SK-N-SH treated with all-trans-retinoic acid at 6 μM for 48 hours (cell line): ENCODE data around the gene GRIK1.
A peak's percentile ranks its signal among the peaks of the same experiment; 100 is the strongest.

Source experiments
- ATAC-seq: fragments of 200-7000 bp; cut with Tn5 transposase; 3 replicates; pipeline ENCODE4 v1.9.1; 2020; ENCODE audit warnings: mild to moderate bottlenecking, moderate library complexity
- ARNTL ChIP-seq: fragments of 450-650 bp; formaldehyde crosslinking; IDR thresholded peaks from 2 replicates; pipeline ENCODE4 v1.5.0; 2020; ENCODE audit warnings: low read depth, mild to moderate bottlenecking, moderate library complexity, borderline replicate concordance
- BACH2 ChIP-seq: fragments of 250-450 bp; sonication (Bioruptor Pico); IDR thresholded peaks from 2 replicates; pipeline ENCODE4 v1.9.0; 2021; ENCODE audit warnings: mild to moderate bottlenecking, borderline replicate concordance
- CREB5 ChIP-seq: fragments of 250-450 bp; sonication (Bioruptor Pico); IDR thresholded peaks from 2 replicates; pipeline ENCODE4 v1.5.1; 2020; ENCODE audit warnings: low read depth, mild to moderate bottlenecking, moderate library complexity
- CSDC2 ChIP-seq: fragments of 250-450 bp; sonication (Bioruptor Pico); IDR thresholded peaks from 2 replicates; pipeline ENCODE4 v1.5.0; 2020; ENCODE audit warnings: mild to moderate bottlenecking, moderate library complexity
- CSRNP3 ChIP-seq: fragments of 250-450 bp; sonication (Bioruptor Pico); IDR thresholded peaks from 2 replicates; pipeline ENCODE4 v1.5.1; 2021; ENCODE audit warnings: mild to moderate bottlenecking, moderate library complexity
- ESRRG ChIP-seq: fragments of 250-450 bp; sonication (Bioruptor Pico); IDR thresholded peaks from 2 replicates; pipeline ENCODE4 v1.6.1; 2021; ENCODE audit warnings: mild to moderate bottlenecking
- GLIS3 ChIP-seq: fragments of 250-450 bp; sonication (Bioruptor Pico); IDR thresholded peaks from 2 replicates; pipeline ENCODE4 v1.5.0; 2020; ENCODE audit warnings: mild to moderate bottlenecking, moderate library complexity
- ISL1 ChIP-seq: fragments of 250-450 bp; sonication (Bioruptor Pico); IDR thresholded peaks from 2 replicates; pipeline ENCODE4 v2.1.2; 2022; ENCODE audit warnings: mild to moderate bottlenecking, moderate library complexity
- OSR1 ChIP-seq: fragments of 250-450 bp; sonication (Bioruptor Pico); IDR thresholded peaks from 2 replicates; pipeline ENCODE4 v1.8.0; 2022; ENCODE audit warnings: moderate library complexity, mild to moderate bottlenecking, inconsistent platforms
- PPARA ChIP-seq: fragments of 250-450 bp; sonication (Bioruptor Pico); IDR thresholded peaks from 2 replicates; pipeline ENCODE4 v1.5.0; 2020; ENCODE audit warnings: mild to moderate bottlenecking, borderline replicate concordance
- RARB ChIP-seq: fragments of 250-450 bp; sonication (Bioruptor Pico); IDR thresholded peaks from 2 replicates; pipeline ENCODE4 v1.8.0; 2021; ENCODE audit warnings: mild to moderate bottlenecking, moderate library complexity
- SNAI2 ChIP-seq: fragments of 250-450 bp; sonication (Bioruptor Pico); IDR thresholded peaks from 2 replicates; pipeline ENCODE4 v1.5.0; 2020; ENCODE audit warnings: mild to moderate bottlenecking, moderate library complexity
- TCF4 ChIP-seq: fragments of 250-450 bp; sonication (Bioruptor Pico); IDR thresholded peaks from 2 replicates; pipeline ENCODE4 v1.8.0; 2021; ENCODE audit warnings: mild to moderate bottlenecking, moderate library complexity, borderline replicate concordance
- TSHZ2 ChIP-seq: fragments of 250-450 bp; sonication (Bioruptor Pico); IDR thresholded peaks from 2 replicates; pipeline ENCODE4 v1.5.0; 2020; ENCODE audit warnings: mild to moderate bottlenecking, moderate library complexity
- ZC3H10 ChIP-seq: fragments of 250-450 bp; sonication (Bioruptor Pico); IDR thresholded peaks from 2 replicates; pipeline ENCODE4 v1.5.1; 2021; ENCODE audit warnings: mild to moderate bottlenecking, moderate library complexity
- ZFP30 ChIP-seq: fragments of 450-650 bp; formaldehyde crosslinking; IDR thresholded peaks from 2 replicates; pipeline ENCODE4 v1.5.0; 2022; ENCODE audit warnings: mild to moderate bottlenecking, moderate library complexity
- ZNF565 ChIP-seq: fragments of 450-650 bp; formaldehyde crosslinking; conservative IDR thresholded peaks from 2 replicates; pipeline ENCODE4 v1.5.0; 2020; ENCODE audit warnings: low read depth, mild to moderate bottlenecking, moderate library complexity
- ZNF8 ChIP-seq: fragments of 450-650 bp; formaldehyde crosslinking; IDR thresholded peaks from 2 replicates; pipeline ENCODE4 v1.5.0; 2020; ENCODE audit warnings: mild to moderate bottlenecking, moderate library complexity
- TF ChIP-seq, protein P1 (sequence below): fragments of 250-450 bp; sonication (Bioruptor Pico); IDR thresholded peaks from 2 replicates; pipeline ENCODE4 v1.8.0; 2020; ENCODE audit warnings: mild to moderate bottlenecking, moderate library complexity, borderline replicate concordance
- TF ChIP-seq, protein P2 (sequence below): fragments of 250-450 bp; sonication (Bioruptor Pico); IDR thresholded peaks from 2 replicates; pipeline ENCODE4 v1.8.0; 2021; ENCODE audit warnings: low read depth, mild to moderate bottlenecking, moderate library complexity, borderline replicate concordance

GRIK1 gene

DNA sequence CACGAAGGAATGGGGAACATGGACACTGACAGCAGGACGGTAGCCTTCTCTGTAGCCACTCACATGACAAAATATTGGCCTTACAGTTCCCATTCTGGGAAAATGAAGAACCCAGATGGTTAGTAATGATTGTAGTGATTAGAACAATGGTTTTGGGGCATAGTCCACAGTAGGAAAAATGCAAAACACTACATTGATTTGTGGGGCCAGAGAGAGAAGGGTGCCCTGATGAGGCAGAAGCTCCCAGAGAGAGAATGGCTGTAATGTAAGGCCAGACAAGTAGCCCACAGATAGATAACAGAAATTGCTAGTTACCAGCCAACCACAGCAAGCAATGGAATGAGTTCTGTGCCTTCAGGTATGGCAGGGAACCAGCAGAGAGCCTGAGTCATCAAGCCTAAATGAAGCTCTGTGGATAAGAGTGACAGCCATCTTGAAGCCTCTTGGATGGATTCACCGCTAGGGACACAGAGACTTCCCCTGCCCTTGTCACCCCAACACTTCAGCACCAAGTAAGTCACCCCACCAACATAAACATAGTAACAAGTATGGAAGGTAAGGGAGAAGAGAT, 435.0 kb downstream of the GRIK1 start:
- TF ChIP-seq ESRRG (CRISPR knock-in tag) (no peak), ZNF8 (CRISPR knock-in tag) (no peak), CREB5 (CRISPR knock-in tag) (no peak), OSR1 (CRISPR knock-in tag) (no peak), ARNTL (CRISPR knock-in tag) (no peak), SNAI2 (no peak), TCF4 (no peak), PPARA (no peak), ISL1 (CRISPR knock-in tag) (no peak), ZFP30 (CRISPR knock-in tag) (no peak), CSDC2 (CRISPR knock-in tag) (no peak), BACH2 (no peak), RARB (CRISPR knock-in tag) (no peak), TSHZ2 (CRISPR knock-in tag) (no peak), ZC3H10 (CRISPR knock-in tag) (no peak)
- TF ChIP-seq, protein P1, sequence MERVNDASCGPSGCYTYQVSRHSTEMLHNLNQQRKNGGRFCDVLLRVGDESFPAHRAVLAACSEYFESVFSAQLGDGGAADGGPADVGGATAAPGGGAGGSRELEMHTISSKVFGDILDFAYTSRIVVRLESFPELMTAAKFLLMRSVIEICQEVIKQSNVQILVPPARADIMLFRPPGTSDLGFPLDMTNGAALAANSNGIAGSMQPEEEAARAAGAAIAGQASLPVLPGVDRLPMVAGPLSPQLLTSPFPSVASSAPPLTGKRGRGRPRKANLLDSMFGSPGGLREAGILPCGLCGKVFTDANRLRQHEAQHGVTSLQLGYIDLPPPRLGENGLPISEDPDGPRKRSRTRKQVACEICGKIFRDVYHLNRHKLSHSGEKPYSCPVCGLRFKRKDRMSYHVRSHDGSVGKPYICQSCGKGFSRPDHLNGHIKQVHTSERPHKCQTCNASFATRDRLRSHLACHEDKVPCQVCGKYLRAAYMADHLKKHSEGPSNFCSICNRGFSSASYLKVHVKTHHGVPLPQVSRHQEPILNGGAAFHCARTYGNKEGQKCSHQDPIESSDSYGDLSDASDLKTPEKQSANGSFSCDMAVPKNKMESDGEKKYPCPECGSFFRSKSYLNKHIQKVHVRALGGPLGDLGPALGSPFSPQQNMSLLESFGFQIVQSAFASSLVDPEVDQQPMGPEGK (CRISPR knock-in tag), result no peak
- TF ChIP-seq, protein P2, sequence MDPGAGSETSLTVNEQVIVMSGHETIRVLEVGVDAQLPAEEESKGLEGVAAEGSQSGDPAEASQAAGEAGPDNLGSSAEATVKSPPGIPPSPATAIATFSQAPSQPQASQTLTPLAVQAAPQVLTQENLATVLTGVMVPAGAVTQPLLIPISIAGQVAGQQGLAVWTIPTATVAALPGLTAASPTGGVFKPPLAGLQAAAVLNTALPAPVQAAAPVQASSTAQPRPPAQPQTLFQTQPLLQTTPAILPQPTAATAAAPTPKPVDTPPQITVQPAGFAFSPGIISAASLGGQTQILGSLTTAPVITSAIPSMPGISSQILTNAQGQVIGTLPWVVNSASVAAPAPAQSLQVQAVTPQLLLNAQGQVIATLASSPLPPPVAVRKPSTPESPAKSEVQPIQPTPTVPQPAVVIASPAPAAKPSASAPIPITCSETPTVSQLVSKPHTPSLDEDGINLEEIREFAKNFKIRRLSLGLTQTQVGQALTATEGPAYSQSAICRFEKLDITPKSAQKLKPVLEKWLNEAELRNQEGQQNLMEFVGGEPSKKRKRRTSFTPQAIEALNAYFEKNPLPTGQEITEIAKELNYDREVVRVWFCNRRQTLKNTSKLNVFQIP (CRISPR knock-in tag), result no peak
- ATAC-seq, result no peak

GRCh38 chr21:29501451-29501850, 438.3 kb downstream of the GRIK1 start:
- no peak for ATAC-seq
- no peak for TF ChIP-seq PPARA
- no peak for TF ChIP-seq ZFP30 (CRISPR knock-in tag)
- TF ChIP-seq, protein P2 (CRISPR knock-in tag), result no peak
- no peak for TF ChIP-seq TCF4
- TF ChIP-seq CSRNP3 (CRISPR knock-in tag), result no peak
- TF ChIP-seq, all 23 proteins: peak for 0

DNA sequence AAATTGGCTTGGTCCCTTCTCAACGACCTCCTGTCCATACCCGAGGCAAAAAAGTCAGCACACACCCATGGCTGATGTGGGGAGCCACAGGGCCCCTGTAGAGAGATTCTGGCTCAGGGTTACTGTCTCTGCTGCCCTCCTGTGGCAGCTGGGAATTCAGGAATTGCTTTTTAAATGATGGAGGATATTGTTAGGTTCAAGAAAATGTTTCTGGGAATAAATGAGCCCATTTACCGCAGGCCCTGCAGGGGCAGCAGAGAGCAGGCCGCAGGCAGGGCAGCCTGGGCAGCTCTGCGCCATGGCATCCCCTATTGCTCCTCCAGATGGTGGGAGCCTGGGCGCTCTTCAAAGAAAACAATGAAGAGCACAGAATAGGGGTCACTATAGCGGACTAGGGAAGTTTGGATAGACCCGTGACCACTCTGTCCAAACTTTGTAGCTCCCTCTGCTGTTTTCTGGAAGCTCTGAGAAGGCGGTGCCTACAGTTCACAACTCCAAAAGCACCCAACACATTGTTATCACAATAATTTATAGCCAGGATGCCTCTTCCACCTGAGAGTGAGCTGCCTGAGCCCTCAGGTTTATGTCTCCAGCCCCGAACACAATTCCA, 440.0 kb downstream of the GRIK1 start:
- ATAC-seq, result peak; percentile 71
- no peak for TF ChIP-seq TCF4
- TF ChIP-seq ZNF8 (CRISPR knock-in tag), result no peak
- no peak for TF ChIP-seq PPARA
- no peak for TF ChIP-seq GLIS3 (CRISPR knock-in tag)
- TF ChIP-seq CREB5 (CRISPR knock-in tag), result no peak
- TF ChIP-seq CSRNP3 (CRISPR knock-in tag), result no peak
- TF ChIP-seq ZNF565, result no peak
- TF ChIP-seq ESRRG (CRISPR knock-in tag), result no peak
- TF ChIP-seq, protein P2 (CRISPR knock-in tag), result no peak
- TF ChIP-seq, all 23 proteins: peak for 0
